Esophagus (tissue), 2 donors: ENCODE measurements around the gene OR2Z1. TPM values are rescaled to one million over a fixed set of nuclear protein-coding genes. Genes with fewer than 3 reads are reported as not detected.
"Not testable (repeated sequence)": the region's sequence is repeated elsewhere in the genome, so short reads cannot be mapped to it uniquely, and the experiment has no call there.

Experiments used
- H3K27ac ChIP-seq, 2 donors: one replicate each; pipeline ENCODE4 v1.5.1; 2013; ENCODE audit warnings: low read depth in 2 of 2, mild to moderate bottlenecking in 2 of 2, inconsistent platforms in 1 of 2, low read length in 1 of 2, moderate library complexity in 1 of 2
- H3K27me3 ChIP-seq, 2 donors: one replicate each; pipeline ENCODE4 v1.6.1; 2013; ENCODE audit warnings: low read length in 2 of 2, control low read depth in 1 of 2, mild to moderate bottlenecking in 1 of 2; ENCODE audit not compliant: insufficient read depth in 2 of 2, control insufficient read depth in 1 of 2
- H3K36me3 ChIP-seq, 2 donors: one replicate each; pipeline ENCODE4 v1.6.1; 2013; ENCODE audit warnings: low read length in 1 of 2; ENCODE audit not compliant: control insufficient read depth in 2 of 2, insufficient read depth in 2 of 2
- H3K4me1 ChIP-seq, 2 donors: one replicate each; pipeline ENCODE4 v1.6.1; 2013; ENCODE audit warnings: low read length in 1 of 2; ENCODE audit not compliant: control insufficient read depth in 2 of 2, insufficient read depth in 2 of 2
- H3K4me3 ChIP-seq, 2 donors: one replicate each; pipeline ENCODE4 v1.5.1; 2013; ENCODE audit warnings: low read length in 2 of 2, mild to moderate bottlenecking in 2 of 2, low read depth in 1 of 2, moderate library complexity in 1 of 2
- H3K9me3 ChIP-seq, 2 donors: one replicate each; pipeline ENCODE4 v1.6.1; 2013; ENCODE audit warnings: mild to moderate bottlenecking in 2 of 2, low read depth in 1 of 2, low read length in 1 of 2, moderate library complexity in 1 of 2; ENCODE audit not compliant: control insufficient read depth in 2 of 2, insufficient read depth in 1 of 2
- WGBS, 2 donors: extraction: QIAGEN DNeasy Blood & Tissue Kit; methylation state at CpG; one replicate each; pipeline ENCODE4 v1.1.7; 2013; 5-methylcytosine and 5-hydroxymethylcytosine counted together
- polyA plus RNA-seq, 2 donors: library from polyadenylated mRNA; stranded (reverse); fragments of 200-250 nt; gene quantifications; one replicate each; pipeline ENCODE4 v1.2.3, GENCODE V29; 2013
- donor health status: healthy with polysubstance abuse.
- donor health status: Bipolar disorder and iron deficiency.

Gene OR2Z1
- polyA plus RNA-seq, 2 donors = not detected

- H3K4me3 ChIP-seq = no peak overlapping the region
- no peaks in the 10 kb centered on the region for H3K4me1 ChIP-seq
- whole genome bisulfite sequencing, 2 donors = 80 to 86% methylated on average over 8 of the region's 8 CpGs
- no peaks in the 10 kb centered on the region for H3K27me3 ChIP-seq
- H3K9me3 ChIP-seq = no peaks in the 10 kb centered on the region
- no peaks in the 10 kb centered on the region for H3K36me3 ChIP-seq
- H3K27ac ChIP-seq = no peak overlapping the region
Measured at GRCh38 chr19:8738377-8738776, 16.9 kb downstream of the OR2Z1 start.

- not testable (repeated sequence) for H3K9me3 ChIP-seq, H3K36me3 ChIP-seq, H3K27me3 ChIP-seq, H3K4me3 ChIP-seq, H3K4me1 ChIP-seq, H3K27ac ChIP-seq
- 91 to 95% methylated on average over 25 to 40 of the region's 55 CpGs for WGBS, 2 donors
Measured at GRCh38 chr19:8739291-8740065, 18.0 kb downstream of the OR2Z1 start.

GRCh38 chr19:8767257-8767656 is 45.8 kb downstream of the OR2Z1 start:
- H3K36me3 ChIP-seq, H3K9me3 ChIP-seq, H3K27me3 ChIP-seq, H3K4me3 ChIP-seq, H3K4me1 ChIP-seq, H3K27ac ChIP-seq: not testable (repeated sequence)
- WGBS, 2 donors = 84 to 85% methylated on average over 5 of the region's 11 CpGs

GRCh38 chr19:8769265-8769664 is 47.8 kb downstream of the OR2Z1 start:
- H3K9me3 ChIP-seq, H3K36me3 ChIP-seq, H3K27me3 ChIP-seq, H3K4me1 ChIP-seq, H3K4me3 ChIP-seq, H3K27ac ChIP-seq: not testable (repeated sequence)
- 76 to 93% methylated on average over 3 of the region's 8 CpGs for WGBS, 2 donors

- H3K27ac ChIP-seq, H3K4me1 ChIP-seq, H3K27me3 ChIP-seq, H3K36me3 ChIP-seq, H3K4me3 ChIP-seq, H3K9me3 ChIP-seq: not testable (repeated sequence)
- WGBS, 2 donors = 75 to 92% methylated on average over 5 to 6 of the region's 12 CpGs
Measured at GRCh38 chr19:8773587-8773986, 52.2 kb downstream of the OR2Z1 start.

Other genes with a start within 250 kb of the OR2Z1 start
- gene PRAM1, start 219.0 kb upstream of the OR2Z1 start, polyA plus RNA-seq = 1 to 10 TPM in 1 of 2 donors, under 1 TPM in 1; 0.28 to 1.4 TPM
- 10 to 100 TPM; 22.6 to 27.2 TPM for gene ZNF414, start 207.5 kb upstream of the OR2Z1 start, polyA plus RNA-seq
- 1 to 10 TPM; 2.5 to 7.9 TPM for gene MYO1F, start 144.2 kb upstream of the OR2Z1 start, polyA plus RNA-seq
- 10 to 100 TPM in 1 of 2 donors, 1 to 10 TPM in 1; 7.3 to 11.7 TPM for gene ADAMTS10, start 110.9 kb upstream of the OR2Z1 start, polyA plus RNA-seq
- not detected for gene NFILZ, start 91.0 kb upstream of the OR2Z1 start, polyA plus RNA-seq
- gene ACTL9, start 22.8 kb upstream of the OR2Z1 start, polyA plus RNA-seq = not detected
- 10 to 100 TPM in 1 of 2 donors, 1 to 10 TPM in 1; 8.5 to 11.8 TPM for gene ZNF558, start 110.7 kb downstream of the OR2Z1 start, polyA plus RNA-seq
- gene MBD3L1, start 110.7 kb downstream of the OR2Z1 start, polyA plus RNA-seq = not detected